Hepatocyte (in vitro differentiated cells): ENCODE results near the gene CTH.

ENCODE experiments used
- CTCF ChIP-seq: fragments of 200-600 bp; sonication (generic); IDR thresholded peaks from 2 replicates; pipeline ENCODE4 v1.5.1; 2016; ENCODE audit warnings: antibody characterized with exemption, mild to moderate bottlenecking; ENCODE audit not compliant: poor library complexity
- EZH2 ChIP-seq: fragments of 200-600 bp; sonication (generic); IDR thresholded peaks from 2 replicates; pipeline ENCODE4 v1.6.1; 2016; ENCODE audit warnings: antibody characterized with exemption, mild to moderate bottlenecking, borderline replicate concordance
- EZH2phosphoT487 ChIP-seq: fragments of 200-600 bp; sonication (generic); IDR thresholded peaks from one replicate; pipeline ENCODE4 v1.6.1; 2018; ENCODE audit warnings: antibody characterized with exemption, mild to moderate bottlenecking, low read depth, moderate library complexity; ENCODE audit not compliant: unreplicated experiment, severe bottlenecking

DNA sequence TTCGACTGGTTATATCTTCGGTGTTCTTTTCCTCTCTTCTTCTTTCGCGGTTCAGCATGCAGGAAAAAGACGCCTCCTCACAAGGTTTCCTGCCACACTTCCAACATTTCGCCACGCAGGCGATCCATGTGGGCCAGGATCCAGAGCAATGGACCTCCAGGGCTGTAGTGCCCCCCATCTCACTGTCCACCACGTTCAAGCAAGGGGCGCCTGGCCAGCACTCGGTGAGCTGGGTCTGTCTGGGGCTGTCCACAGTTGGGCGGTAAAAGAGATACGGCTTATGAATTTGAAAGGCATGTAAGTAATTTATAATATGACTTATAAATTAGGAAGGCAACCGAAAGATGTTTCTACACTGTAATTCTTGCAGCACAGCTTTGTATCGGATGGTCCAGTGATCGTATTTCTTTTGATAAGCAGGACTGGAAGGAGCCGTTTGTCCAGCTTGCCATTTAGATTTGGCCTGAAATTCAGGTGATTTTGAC, 334 bp downstream of the CTH start:
- TF ChIP-seq CTCF (no peak), EZH2phosphoT487 (no peak), EZH2 (no peak)
